ENCODE measurements around the gene SPOCK1.

SPOCK1 gene

DNA sequence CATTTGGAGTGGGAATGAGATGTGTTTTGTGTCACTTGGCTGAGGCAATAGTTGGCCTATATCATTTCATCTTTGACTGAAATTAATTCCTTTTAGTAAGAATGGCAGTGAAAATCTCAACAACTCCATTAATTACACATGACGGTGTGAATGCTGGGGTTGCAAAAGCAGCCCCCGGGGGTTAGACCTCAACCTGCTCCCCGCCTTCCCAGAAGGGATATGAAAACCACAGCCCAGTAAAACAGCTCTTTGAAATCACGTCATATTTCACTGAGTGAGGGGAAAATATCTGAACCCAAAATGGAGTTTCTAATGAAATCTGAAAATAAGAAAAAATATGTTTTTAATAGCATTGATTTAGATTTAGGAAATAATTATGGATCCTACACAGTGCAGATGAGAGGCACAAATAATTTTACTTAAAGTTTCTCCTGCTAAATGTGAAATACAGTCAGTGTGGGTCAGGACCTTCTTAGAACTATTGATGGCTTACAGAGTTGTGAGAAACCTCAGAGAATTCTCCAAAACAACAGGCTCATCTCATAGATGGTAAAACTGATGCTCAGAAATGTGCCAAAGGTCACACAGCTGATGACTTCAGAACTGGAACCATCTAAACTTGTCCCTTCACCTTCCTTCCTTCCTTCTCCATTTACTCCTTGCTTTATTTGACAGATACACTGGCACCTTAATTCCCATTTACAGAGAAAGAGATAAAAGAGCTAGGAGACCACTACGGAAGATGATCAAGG, 96.5 kb downstream of the SPOCK1 start:
- TF ChIP-seq GATA2 (IDR thresholded peaks at IDR 0.05; ENCODE audit: low read depth, low read length) (no peak), GATA3 (IDR thresholded peaks at IDR 0.05; ENCODE audit: low read depth, low read length) (no peak)

DNA sequence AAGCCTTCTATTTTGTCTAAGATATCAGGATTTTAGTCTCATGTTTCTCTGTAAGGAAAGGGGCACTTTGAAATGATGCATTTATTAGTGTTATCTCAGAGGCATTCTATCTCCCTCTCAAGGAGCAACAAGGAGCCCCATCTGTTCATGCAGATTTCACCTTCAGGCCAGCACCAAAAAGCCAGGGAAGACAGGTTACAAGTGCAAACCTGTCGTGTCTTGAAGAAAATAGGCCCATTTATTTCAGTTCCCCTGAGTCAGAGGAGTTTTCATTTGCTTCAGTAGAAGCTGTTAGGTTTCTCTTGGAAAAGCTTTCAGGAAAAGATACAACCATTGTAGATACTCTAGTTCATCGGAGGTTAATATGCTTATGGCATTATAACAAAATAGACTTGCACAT, 97.2 kb downstream of the SPOCK1 start:
- TF ChIP-seq GATA2 (IDR thresholded peaks at IDR 0.05; ENCODE audit: low read depth, low read length) (no peak), GATA3 (IDR thresholded peaks at IDR 0.05; ENCODE audit: low read depth, low read length) (no peak)

DNA sequence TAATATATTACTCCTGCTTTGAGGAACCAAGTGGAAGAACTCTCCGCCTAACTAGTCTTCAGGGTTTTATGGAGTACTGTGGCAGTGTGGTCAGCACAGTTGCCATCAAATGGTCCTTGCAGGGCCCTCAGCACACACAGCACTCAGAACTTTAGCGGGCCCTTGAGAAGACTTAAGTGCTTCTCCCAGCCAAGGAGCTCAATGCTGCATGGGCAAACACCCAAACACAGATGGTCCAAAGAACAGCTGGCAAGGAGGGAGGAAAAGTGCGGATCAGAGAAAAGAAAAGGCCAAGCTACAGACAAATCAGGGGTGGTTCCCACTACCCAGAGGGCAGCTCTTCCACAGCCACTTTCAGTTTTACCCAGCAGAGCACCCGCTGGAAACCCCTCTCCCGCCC, 98.6 kb downstream of the SPOCK1 start:
- TF ChIP-seq GATA3 (IDR thresholded peaks at IDR 0.05; ENCODE audit: low read depth, low read length) = no peak
- no peak for TF ChIP-seq GATA2 (IDR thresholded peaks at IDR 0.05; ENCODE audit: low read depth, low read length)

DNA sequence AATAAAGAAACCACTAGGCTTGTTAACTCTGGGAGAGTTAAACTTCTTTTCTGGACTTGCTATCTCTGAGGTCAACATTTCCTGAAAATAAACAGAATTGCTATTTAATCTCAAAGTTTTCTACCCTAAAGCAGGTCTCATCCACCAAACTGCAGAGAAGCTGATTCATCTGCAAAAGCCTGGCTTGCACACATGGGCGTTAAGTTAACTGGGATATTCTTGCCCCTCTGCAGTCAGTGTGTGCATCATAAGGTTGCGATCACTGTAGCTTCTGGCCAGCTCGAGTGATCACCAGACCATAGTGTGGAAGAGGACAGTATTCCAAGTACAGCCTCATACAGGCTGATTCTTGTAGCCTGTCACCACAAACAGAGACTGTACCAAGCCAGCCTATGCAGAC, 99.2 kb downstream of the SPOCK1 start:
- TF ChIP-seq GATA3 (IDR thresholded peaks at IDR 0.05; ENCODE audit: low read depth, low read length) = no peak

DNA sequence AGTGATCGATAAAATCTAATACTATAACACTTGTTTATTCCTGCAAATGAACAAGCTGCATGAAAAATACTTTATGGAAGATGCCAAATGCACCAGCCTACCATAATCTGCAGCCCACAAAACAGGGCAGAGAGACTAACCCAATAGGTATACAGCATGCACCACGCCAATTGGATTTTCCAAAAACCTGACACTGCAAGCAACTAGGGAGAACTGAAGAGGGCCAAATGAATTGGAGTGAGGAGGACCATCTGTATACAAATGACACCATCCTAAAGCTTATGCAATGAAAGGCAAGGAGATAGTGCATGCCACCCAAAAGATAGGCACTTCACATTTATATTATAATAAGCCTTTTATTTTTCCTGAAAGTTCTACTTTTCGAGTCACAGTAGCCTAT, 100.4 kb downstream of the SPOCK1 start:
- TF ChIP-seq GATA3 (IDR thresholded peaks at IDR 0.05; ENCODE audit: low read depth, low read length) (no peak), GATA2 (IDR thresholded peaks at IDR 0.05; ENCODE audit: low read depth, low read length) (no peak)

DNA sequence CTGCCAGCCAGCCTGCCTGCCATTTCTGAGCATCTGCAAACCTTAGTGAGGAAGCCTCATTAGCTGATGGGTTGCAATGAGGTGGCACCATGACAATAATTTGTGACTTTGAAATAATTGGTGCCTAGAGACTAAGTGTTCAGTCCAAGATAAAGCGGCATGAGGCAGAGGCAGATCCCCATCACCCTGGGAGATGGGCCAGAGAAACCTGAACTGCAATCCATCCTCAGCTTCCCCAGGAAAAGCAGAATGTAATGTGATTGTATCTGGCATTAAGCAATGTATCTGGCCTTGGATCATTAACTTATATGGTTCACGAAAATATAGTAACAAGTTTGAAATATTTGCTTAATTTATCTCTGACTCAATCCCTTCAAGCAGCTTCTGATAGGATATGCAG, 101.0 kb downstream of the SPOCK1 start:
- peak; percentile 54; the same call in 1 of the 2 replicates for TF ChIP-seq GATA2 (IDR thresholded peaks at IDR 0.05; ENCODE audit: low read depth, low read length)
- no peak for TF ChIP-seq GATA3 (IDR thresholded peaks at IDR 0.05; ENCODE audit: low read depth, low read length)

DNA sequence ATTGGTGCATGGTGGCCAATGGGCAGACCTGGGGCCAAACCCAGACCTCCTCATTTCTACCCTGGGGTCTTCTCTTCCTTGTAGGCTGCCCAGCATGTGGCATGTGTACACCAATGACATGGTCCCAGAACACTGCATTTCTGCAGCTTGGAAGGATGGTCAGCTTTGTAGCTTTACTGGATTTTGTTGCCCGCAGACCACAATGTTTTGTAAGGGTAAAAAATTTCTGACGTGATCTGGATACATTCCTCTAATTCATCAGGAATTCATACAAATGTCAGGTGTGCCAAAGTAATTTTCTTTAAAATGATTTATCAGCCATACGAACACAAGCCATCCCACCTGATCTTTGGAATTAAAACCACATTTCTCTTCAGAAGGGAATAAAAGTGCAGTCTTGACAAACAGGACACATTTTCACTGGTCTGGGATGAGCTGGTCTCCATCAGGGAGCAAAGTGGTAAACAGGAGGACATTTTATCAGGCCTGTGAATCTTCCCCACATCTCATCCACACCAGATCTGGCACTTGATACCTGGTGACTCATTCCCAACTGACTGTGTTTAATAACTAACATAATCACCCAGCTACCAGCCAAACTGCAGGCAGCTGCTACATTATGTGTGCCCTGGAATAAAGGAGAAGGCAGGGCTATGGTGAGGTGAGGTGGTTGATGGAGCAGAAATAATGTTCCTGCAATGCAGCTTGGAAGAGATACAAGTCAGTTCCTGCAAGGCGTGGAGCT, 103.9 kb downstream of the SPOCK1 start:
- TF ChIP-seq GATA2 (IDR thresholded peaks at IDR 0.05; ENCODE audit: low read depth, low read length) (peak; percentile 100), GATA3 (IDR thresholded peaks at IDR 0.05; ENCODE audit: low read depth, low read length) (peak; percentile 100)

DNA sequence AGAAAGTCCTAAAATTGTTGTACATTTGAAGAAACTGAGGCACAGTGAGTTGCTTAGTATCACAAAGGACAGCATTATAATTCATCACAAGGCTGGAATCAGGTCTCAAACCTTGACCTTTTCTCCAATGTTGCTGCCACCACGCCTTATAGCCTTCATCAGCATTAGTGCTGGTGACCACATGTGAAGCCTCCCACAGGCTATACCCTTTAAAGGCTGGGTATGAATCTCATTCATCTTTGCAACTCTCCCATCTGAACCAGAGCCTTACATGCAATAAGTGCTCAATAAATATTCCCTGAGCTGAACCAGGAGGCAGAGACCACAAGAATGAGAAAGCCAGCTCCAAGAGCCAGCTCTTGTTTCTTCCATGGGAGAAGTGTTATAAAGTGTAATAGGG, 104.7 kb downstream of the SPOCK1 start:
- no peak for TF ChIP-seq GATA2 (IDR thresholded peaks at IDR 0.05; ENCODE audit: low read depth, low read length)
- TF ChIP-seq GATA3 (IDR thresholded peaks at IDR 0.05; ENCODE audit: low read depth, low read length) = no peak

DNA sequence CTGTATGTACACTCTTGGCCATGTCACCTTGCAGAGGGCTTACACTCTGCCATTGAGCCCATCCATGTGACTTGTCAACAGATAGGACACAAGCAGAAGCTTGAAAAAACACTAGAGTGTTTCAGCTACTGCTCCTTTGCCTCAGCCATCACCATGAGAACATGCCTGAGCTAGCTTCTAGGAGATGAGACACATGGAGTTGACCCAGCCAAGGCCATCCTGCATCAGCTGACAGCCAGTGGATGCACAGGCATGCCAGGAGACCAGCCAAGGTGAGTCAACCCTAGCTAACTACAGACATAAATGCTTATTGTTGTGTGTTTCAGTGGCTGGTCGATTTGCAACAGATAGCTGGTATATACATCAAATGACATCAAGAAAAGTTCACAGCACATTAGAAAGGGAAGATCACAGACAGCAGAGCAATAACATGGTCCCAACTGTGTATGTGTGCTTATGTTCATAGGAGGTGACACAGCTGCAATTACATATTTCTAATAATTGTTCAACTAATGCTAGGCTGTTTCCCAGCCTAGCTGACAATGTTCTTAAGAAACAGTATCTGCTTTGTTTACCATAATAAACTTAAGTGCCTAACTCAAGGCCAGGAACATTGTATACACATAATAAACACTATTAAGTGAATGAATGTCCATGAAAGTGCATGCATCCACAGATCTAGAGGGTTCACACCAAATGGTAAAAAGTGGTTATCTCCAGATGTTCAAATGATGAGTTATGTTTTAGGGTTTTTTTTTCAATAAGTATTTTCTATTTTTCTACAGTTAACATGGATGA, 105.7 kb downstream of the SPOCK1 start:
- no peak for TF ChIP-seq GATA3 (IDR thresholded peaks at IDR 0.05; ENCODE audit: low read depth, low read length)
- TF ChIP-seq GATA2 (IDR thresholded peaks at IDR 0.05; ENCODE audit: low read depth, low read length) = no peak

DNA sequence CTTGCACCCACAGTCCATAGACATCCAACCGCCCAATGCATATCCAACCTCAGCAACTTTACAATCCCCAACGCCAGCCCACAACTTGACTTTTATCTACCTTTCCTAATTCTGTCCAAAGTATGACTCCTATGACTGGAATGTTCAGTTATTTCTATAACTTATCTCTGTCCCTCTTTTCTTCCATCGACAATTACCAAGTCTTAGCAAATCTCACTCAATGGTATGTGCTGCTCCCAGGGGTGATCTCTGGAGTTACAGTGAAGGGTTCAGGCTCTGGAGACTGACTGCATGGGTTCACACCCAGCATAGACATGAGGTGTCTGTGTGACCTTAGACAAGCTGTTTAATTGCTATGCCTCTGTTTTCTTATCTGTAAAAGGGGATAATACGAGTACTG, 106.9 kb downstream of the SPOCK1 start:
- no peak for TF ChIP-seq GATA2 (IDR thresholded peaks at IDR 0.05; ENCODE audit: low read depth, low read length)
- TF ChIP-seq GATA3 (IDR thresholded peaks at IDR 0.05; ENCODE audit: low read depth, low read length) = no peak

DNA sequence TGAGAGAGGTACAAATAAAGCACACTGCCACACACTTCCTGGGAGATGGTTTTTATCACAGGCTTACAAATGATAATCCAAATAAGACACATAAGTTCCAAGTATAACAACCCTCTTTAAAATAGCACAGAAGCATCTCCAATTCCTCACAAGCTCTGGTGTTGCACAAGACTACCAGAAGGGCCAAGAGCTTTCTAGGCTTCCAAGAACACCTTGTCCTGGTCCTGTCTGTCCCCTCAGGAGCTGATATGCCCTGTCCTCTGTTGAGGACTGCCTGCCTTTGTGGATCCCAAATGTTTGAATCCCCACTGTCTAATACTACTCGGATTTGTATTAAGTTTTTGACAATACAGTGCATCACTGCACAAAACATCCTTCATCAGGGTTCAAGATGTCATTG, 110.1 kb downstream of the SPOCK1 start:
- TF ChIP-seq GATA2 (IDR thresholded peaks at IDR 0.05; ENCODE audit: low read depth, low read length) = no peak
- no peak for TF ChIP-seq GATA3 (IDR thresholded peaks at IDR 0.05; ENCODE audit: low read depth, low read length)

DNA sequence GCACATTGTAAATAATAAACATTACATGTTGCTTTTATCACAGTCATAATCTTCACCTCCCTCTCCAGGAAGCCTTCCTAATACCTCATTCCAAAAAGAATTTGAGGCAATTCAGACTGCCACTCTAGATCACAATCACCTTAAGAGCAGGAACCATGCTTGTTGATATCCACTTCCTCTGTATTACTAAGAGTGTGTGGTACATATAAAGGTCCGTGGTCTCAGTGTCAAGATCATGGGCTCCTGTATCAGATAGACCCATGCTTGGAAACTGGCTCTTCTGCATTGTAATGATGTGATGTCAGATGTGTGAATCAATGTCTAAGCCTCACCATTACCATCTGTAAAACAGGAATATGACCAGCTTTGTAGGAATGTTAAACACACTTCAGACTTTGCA, 114.1 kb downstream of the SPOCK1 start:
- TF ChIP-seq GATA3 (IDR thresholded peaks at IDR 0.05; ENCODE audit: low read depth, low read length) (no peak), GATA2 (IDR thresholded peaks at IDR 0.05; ENCODE audit: low read depth, low read length) (no peak)

DNA sequence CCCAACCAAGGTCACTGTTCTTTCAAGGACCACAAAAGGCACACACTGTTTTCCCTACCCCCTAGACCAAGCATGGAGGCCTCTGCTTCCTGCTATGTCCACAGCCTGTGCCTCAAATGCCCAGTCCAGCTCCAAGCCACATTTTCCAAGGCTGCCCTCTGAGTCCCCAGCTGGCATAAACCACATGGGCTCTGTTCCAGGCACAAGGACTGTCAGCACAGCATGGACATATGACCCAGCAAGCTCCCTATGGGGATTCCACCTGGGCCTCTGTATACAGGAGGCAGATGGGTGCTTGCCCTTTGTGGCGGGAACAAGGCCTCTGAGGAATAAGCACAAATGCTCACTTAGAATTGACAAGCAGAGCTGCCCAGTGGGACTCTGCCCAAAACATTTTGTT, 115.2 kb downstream of the SPOCK1 start:
- TF ChIP-seq GATA3 (IDR thresholded peaks at IDR 0.05; ENCODE audit: low read depth, low read length) (no peak), GATA2 (IDR thresholded peaks at IDR 0.05; ENCODE audit: low read depth, low read length) (no peak)

DNA sequence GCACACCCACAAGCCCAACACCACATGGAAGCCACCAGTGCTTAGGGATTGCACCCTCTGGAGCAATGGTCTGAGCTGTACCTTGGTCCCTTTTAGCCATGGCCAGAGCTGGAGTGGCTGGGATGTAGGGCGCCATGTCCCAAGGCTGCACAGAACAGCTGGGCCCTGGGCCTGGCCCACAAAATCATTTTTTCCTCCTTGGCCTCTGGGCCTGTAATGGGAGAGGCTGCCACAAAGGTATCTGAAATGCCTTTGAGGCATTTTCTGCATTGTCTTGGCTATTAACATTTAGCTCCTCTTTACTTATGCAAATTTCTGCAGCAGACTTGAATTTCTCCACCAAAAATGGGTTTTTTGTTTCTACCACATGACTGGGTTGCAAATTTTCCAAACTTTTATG, 117.6 kb downstream of the SPOCK1 start:
- TF ChIP-seq GATA3 (IDR thresholded peaks at IDR 0.05; ENCODE audit: low read depth, low read length) = no peak
- TF ChIP-seq GATA2 (IDR thresholded peaks at IDR 0.05; ENCODE audit: low read depth, low read length) = no peak

Data from SH-SY5Y (cell line).